Left lung (tissue), 10 donors: ENCODE measurements around the gene IRGQ. TPM values are rescaled to one million over a fixed set of nuclear protein-coding genes. Genes with fewer than 3 reads are reported as not detected.

Experiments used
- ATAC-seq: fragments of 200-7000 bp; cut with Tn5 transposase; one replicate; pipeline ENCODE4 v1.9.1; 2020; ENCODE audit warnings: moderate library complexity
- DNase-seq, 4 donors: peaks; one replicate each; pipeline ENCODE4 v3.0.0-alpha.2; 2013 to 2020
- H3K27ac ChIP-seq, 2 donors: fragments of 200-600 bp; sonication (generic) in 1 of 2; one replicate each; pipeline versions ENCODE4 v1.5.0 to v1.8.0; 2020 to 2021
- H3K27me3 ChIP-seq, 2 donors: fragments of 200-600 bp; sonication (generic) in 1 of 2; one replicate each; pipeline versions ENCODE4 v1.5.0 to v1.8.0; 2020 to 2021
- H3K36me3 ChIP-seq, 2 donors: fragments of 200-600 bp; sonication (generic) in 1 of 2; one replicate each; pipeline versions ENCODE4 v1.5.0 to v1.8.0; 2020 to 2021
- H3K4me1 ChIP-seq, 2 donors: fragments of 200-600 bp; one replicate each; pipeline ENCODE4 v1.8.0; 2021
- H3K4me3 ChIP-seq, 2 donors: fragments of 200-600 bp; sonication (generic) in 1 of 2; one replicate each; pipeline versions ENCODE4 v1.5.0 to v1.8.0; 2020 to 2021; ENCODE audit warnings: mild to moderate bottlenecking in 1 of 2
- H3K9me3 ChIP-seq, 2 donors: fragments of 200-600 bp; sonication (generic) in 1 of 2; one replicate each; pipeline versions ENCODE4 v1.5.0 to v1.8.0; 2020 to 2021
- intact Hi-C, 2 donors: fragments of 100-400 bp; cut with DNase I; formaldehyde crosslinking; loops; one replicate each; pipeline versions ENCODE4 v1.11.2 to v1.14.2; 2022
- polyA plus RNA-seq, 6 donors: library from polyadenylated mRNA; unstranded; fragments of 120-200 nt; gene quantifications; one replicate each; pipeline ENCODE4 v1.2.1, GENCODE V29; 2013; ENCODE audit not compliant: insufficient read length in 6 of 6
- total RNA-seq, 2 donors: library from RNA; stranded (reverse); fragmentation: NEBNext Ultra II Directional; extraction: Animal tissue kit (Norgen Biotek cat#: 25700); gene quantifications; one replicate each; pipeline ENCODE4 v1.2.1, GENCODE V29; 2021
- TF ChIP-seq, protein P1 (sequence below), 2 donors: fragments of 200-600 bp; sonication (generic) in 1 of 2; IDR thresholded peaks; one replicate each; pipeline versions ENCODE4 v1.5.0 to v1.8.0; 2021; ENCODE audit warnings: antibody characterized with exemption in 2 of 2
- donor health status: DM: no; HTN: yes; CAD: no.
- donor health status: DM: no; HTN: no; CAD: no.

The IRGQ gene
- total and polyA plus RNA-seq, 8 donors = 15.1 to 27.6 (median 17.7) TPM

DNA sequence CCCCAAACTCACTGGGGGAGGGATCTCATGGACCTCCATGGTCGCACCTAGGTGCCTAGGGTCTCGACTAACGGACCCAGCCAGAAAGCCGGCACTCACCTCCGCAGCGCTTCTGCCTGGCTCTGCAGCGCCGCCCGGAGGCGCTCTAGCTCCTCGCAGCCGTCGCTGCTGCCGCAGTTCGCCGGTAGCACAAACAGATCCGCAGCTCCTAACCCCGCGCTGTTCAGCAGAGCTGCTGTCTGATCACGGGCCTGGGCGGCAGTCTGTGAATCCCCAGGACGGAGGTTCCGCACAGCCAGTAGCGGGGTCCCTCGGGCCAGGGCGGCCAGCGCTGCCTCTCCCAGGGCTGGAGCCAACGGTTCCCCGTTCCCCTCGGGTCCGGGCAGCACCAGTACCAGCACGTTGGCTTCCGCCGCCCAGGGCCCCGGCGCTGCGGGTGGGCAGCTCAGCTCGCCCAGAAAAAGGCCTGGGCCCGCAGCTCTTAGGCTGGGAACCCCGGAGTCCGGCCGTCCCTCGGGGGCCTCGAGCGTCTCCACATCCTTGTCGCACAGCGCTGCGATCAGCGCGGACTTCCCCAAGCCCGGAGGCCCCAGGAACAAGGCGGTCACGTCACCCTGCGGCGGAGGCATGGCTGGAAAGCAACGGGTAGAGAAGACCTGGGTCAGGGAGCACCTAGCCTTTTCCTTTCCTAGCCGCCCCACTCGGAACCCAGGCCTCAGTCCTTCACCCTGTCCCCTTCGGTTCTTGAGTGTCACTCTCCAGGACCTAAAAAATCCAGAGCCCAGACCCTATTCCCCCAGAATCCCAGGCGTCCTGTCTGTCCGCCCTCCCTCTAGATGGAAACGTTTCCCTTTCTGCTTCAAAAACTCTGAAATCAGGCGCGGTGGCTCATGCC lies 977 bp downstream of the IRGQ start:
- peaks cover 0 to 57% of the 10 kb centered on the region in 2 donors for H3K36me3 ChIP-seq
- peak overlapping the region; percentile 96 to 97 for H3K27ac ChIP-seq
- H3K9me3 ChIP-seq = no peaks in the 10 kb centered on the region
- no peaks in the 10 kb centered on the region for H3K27me3 ChIP-seq
- intact Hi-C loops = no loop called here
- peak overlapping the region; percentile 64 to 82 for H3K4me3 ChIP-seq
- ATAC-seq = peak; percentile 46
- TF ChIP-seq, protein P1, sequence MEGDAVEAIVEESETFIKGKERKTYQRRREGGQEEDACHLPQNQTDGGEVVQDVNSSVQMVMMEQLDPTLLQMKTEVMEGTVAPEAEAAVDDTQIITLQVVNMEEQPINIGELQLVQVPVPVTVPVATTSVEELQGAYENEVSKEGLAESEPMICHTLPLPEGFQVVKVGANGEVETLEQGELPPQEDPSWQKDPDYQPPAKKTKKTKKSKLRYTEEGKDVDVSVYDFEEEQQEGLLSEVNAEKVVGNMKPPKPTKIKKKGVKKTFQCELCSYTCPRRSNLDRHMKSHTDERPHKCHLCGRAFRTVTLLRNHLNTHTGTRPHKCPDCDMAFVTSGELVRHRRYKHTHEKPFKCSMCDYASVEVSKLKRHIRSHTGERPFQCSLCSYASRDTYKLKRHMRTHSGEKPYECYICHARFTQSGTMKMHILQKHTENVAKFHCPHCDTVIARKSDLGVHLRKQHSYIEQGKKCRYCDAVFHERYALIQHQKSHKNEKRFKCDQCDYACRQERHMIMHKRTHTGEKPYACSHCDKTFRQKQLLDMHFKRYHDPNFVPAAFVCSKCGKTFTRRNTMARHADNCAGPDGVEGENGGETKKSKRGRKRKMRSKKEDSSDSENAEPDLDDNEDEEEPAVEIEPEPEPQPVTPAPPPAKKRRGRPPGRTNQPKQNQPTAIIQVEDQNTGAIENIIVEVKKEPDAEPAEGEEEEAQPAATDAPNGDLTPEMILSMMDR (IDR thresholded peaks at IDR 0.05) = peak; percentile 57 to 72
- peaks cover 16 to 44% of the 10 kb centered on the region in 2 donors for H3K4me1 ChIP-seq
- peak in 3 of 4 donors; percentile 71 to 93 (median 75) for DNase-seq

DNA sequence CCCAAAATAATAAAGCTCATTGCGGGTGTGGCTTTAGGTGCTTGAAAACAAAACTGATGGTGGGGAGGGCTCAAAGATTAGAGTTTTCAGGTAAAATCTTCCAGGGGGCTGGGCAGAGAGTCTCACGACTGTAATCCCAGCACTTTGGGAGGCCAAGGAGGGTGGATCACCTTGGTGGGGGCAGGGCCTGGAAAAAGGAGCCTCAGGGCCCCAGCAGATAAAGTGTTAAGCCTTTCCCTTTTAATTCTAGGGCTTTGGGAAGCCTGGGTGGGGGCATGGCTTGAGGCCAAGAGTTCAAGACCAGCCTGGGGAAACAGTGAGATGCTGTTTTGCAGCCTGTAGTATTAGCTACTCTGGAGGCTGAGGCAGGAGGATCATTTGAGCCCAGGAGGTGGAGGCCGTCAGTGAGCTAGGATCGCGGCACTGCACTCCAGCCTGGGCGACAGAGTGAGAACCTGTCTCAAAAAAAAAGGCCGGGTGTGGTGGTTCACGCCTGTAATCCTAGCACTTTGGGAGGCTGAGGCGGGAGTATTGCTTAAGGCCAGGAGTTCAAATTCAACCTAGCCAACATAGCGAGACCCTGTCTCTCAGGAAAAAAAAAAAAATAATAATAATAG lies 1.7 kb downstream of the IRGQ start:
- Histone ChIP-seq H3K4me1 (peaks cover 16 to 44% of the 10 kb centered on the region in 2 donors), H3K9me3 (no peaks in the 10 kb centered on the region), H3K4me3 (peak overlapping the region; percentile 64 to 82), H3K36me3 (peaks cover 0 to 54% of the 10 kb centered on the region in 2 donors), H3K27me3 (no peaks in the 10 kb centered on the region), H3K27ac (peak overlapping the region in 1 of 2 donors; percentile 96)
- ATAC-seq (no peak), DNase-seq (no peak)
- TF ChIP-seq, protein P1 (IDR thresholded peaks at IDR 0.05) = no peak
- intact Hi-C loops = no loop called here

GRCh38 chr19:43592800-43593350 lies 3.1 kb downstream of the IRGQ start:
- peaks cover 16 to 35% of the 10 kb centered on the region in 2 donors for H3K4me1 ChIP-seq
- DNase-seq (no peak), ATAC-seq (no peak)
- TF ChIP-seq, protein P1 (IDR thresholded peaks at IDR 0.05) = no peak
- H3K9me3 ChIP-seq = no peaks in the 10 kb centered on the region
- H3K36me3 ChIP-seq = peaks cover 0 to 45% of the 10 kb centered on the region in 2 donors
- H3K4me3 ChIP-seq = no peak overlapping the region
- H3K27ac ChIP-seq = no peak overlapping the region
- H3K27me3 ChIP-seq = no peaks in the 10 kb centered on the region
- intact Hi-C loops = no loop called here

DNA sequence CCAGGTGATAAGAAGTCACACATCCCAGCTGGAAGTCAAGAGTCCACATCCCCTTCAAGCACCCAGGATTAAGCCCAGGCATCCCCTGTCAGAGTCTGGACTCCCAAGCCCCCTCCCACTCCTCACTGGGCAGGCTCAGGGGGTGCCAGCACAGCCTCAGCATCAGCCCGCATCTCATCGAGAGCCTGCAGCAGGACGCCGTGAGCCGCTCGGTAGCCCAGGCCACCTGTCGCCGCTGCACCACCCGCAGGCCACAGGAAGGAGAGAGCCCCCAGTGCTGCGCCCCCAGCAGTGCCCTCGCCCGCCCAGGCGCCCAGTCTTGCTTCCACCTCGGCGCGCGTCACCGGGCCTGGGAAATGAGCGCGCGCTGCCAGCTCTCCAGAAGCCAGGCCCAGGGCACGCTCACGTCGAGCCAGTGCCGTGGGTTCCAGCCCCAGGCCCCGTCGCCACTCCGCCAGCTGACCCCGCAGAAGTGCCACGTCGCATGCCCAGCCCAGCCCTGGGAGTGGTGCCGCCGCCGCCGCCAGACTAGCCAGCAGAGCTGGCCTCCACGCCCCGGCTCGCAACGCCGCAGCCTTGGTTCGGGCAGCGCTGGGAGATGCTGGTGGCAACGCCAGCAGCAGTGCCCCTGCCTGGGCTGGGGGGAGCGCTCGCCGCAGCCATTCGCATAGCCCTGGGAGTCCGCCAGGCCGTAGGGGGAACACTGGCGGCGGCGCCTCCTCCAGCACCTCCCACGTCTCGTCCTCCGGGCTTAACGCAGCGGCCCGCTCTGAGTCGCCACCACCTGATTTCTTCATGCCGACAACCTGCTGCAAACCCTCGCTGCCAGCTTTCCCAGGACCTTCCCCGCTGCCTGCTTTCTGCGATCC lies 3.8 kb downstream of the IRGQ start:
- Histone ChIP-seq H3K36me3 (peaks cover 0 to 45% of the 10 kb centered on the region in 2 donors), H3K27ac (no peak overlapping the region), H3K4me1 (peaks cover 13 to 28% of the 10 kb centered on the region in 2 donors), H3K9me3 (no peaks in the 10 kb centered on the region), H3K4me3 (no peak overlapping the region), H3K27me3 (no peaks in the 10 kb centered on the region)
- TF ChIP-seq, protein P1 (IDR thresholded peaks at IDR 0.05) = no peak
- intact Hi-C loops = no loop called here
- DNase-seq (no peak), ATAC-seq (no peak)
